ENCODE measurements around the gene MSMO1.
A peak's percentile ranks its signal among the peaks of the same experiment; 100 is the strongest.
"Not testable (repeated sequence)": the region's sequence is repeated elsewhere in the genome, so short reads cannot be mapped to it uniquely, and the experiment has no call there.

The MSMO1 gene

GRCh38 chr4:165336743-165337142 lies 9.3 kb downstream of the MSMO1 start:
- Histone ChIP-seq H3K9me2 (replicated peaks; ENCODE audit: control insufficient read depth, low read length) (no peaks in the 10 kb centered on the region), H3K4me3 (ENCODE audit: low read length) (no peak overlapping the region), H3K27ac (ENCODE audit: low read depth, low read length) (no peak overlapping the region), H3K4me1 (ENCODE audit: control insufficient read depth, low read length) (peaks cover 34% of the 10 kb centered on the region), H3F3A (ENCODE audit: control insufficient read depth, insufficient read depth) (peaks cover 50% of the 10 kb centered on the region), H4K20me1 (ENCODE audit: control insufficient read depth, insufficient read depth, low read depth, low read length) (peaks cover 69% of the 10 kb centered on the region), H3K79me2 (ENCODE audit: control insufficient read depth, low read length) (peaks cover 69% of the 10 kb centered on the region), H3K9me3 (ENCODE audit: control insufficient read depth, insufficient read depth, low read length) (no peaks in the 10 kb centered on the region), H3K36me3 (ENCODE audit: control insufficient read depth, low read length) (peaks cover 100% of the 10 kb centered on the region), H3K27me3 (ENCODE audit: control insufficient read depth, low read length) (no peaks in the 10 kb centered on the region), H3K4me2 (ENCODE audit: low read length) (no peak overlapping the region)
- TF ChIP-seq, protein P1, sequence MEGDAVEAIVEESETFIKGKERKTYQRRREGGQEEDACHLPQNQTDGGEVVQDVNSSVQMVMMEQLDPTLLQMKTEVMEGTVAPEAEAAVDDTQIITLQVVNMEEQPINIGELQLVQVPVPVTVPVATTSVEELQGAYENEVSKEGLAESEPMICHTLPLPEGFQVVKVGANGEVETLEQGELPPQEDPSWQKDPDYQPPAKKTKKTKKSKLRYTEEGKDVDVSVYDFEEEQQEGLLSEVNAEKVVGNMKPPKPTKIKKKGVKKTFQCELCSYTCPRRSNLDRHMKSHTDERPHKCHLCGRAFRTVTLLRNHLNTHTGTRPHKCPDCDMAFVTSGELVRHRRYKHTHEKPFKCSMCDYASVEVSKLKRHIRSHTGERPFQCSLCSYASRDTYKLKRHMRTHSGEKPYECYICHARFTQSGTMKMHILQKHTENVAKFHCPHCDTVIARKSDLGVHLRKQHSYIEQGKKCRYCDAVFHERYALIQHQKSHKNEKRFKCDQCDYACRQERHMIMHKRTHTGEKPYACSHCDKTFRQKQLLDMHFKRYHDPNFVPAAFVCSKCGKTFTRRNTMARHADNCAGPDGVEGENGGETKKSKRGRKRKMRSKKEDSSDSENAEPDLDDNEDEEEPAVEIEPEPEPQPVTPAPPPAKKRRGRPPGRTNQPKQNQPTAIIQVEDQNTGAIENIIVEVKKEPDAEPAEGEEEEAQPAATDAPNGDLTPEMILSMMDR (IDR thresholded peaks at IDR 0.05; ENCODE audit: low read depth, low read length, poor library complexity, severe bottlenecking) = no peak
- no peak for TF ChIP-seq EZH2phosphoT487 (IDR thresholded peaks at IDR 0.05; ENCODE audit: borderline replicate concordance, low read length)

GRCh38 chr4:165342340-165342739 lies 14.9 kb downstream of the MSMO1 start:
- H3K27me3 ChIP-seq (ENCODE audit: control insufficient read depth, low read length); H3K9me2 ChIP-seq (replicated peaks; ENCODE audit: control insufficient read depth, low read length); H3K27ac ChIP-seq (ENCODE audit: low read depth, low read length); H3K4me2 ChIP-seq (ENCODE audit: low read length); H3K9me3 ChIP-seq (ENCODE audit: control insufficient read depth, insufficient read depth, low read length); H3K4me1 ChIP-seq (ENCODE audit: control insufficient read depth, low read length); H3K4me3 ChIP-seq (ENCODE audit: low read length): not testable (repeated sequence)
- peaks cover 21% of the 10 kb centered on the region for H4K20me1 ChIP-seq (ENCODE audit: control insufficient read depth, insufficient read depth, low read depth, low read length)
- H3K79me2 ChIP-seq (ENCODE audit: control insufficient read depth, low read length) = peaks cover 13% of the 10 kb centered on the region
- H3K36me3 ChIP-seq (ENCODE audit: control insufficient read depth, low read length) = peaks cover 64% of the 10 kb centered on the region
- H3F3A ChIP-seq (ENCODE audit: control insufficient read depth, insufficient read depth) = peaks cover 73% of the 10 kb centered on the region

DNA sequence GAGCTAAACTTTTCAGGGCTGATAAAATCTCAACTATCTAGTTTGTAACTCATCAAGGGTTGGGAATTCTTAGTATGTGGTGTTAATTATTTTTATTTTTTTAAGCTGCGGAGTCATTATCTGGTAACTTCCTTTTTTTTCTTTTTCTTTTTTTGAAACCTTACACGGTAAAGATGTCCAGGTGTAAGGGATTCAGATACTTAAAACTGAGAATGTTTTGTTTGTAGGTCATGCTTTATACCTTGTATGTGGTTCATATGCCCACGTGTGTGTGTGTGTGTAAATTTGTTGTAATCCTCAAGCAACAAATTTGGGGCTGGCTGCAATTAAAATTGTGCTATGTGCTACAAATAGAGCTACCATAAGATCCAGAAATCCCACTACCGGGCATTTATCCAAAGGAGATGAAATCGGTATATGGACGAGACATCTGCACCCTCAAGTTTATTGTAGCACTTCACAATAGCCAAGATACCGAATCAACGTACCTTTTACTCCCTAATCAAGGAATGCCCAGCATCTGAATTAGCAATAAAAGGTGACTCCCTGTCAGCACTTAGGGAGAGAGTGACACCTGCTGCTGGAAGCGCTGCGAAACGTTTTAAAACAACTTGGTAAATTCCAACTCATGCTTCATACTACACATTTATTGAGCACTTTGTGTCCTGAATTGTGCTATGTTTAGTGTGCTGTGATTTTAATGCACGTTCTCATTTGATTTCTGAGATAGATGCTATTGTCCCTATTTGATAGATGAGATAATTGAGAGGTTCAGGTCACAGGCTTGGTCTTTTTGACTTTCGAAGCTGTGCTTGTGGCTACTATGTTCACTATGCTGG lies 16.1 kb downstream of the MSMO1 start:
- peaks cover 52% of the 10 kb centered on the region for H3K36me3 ChIP-seq (ENCODE audit: control insufficient read depth, low read length)

More for the DNA sequence above, 16.1 kb downstream of the MSMO1 start:
- Histone ChIP-seq H3K4me1 (ENCODE audit: control insufficient read depth, low read length) (no peaks in the 10 kb centered on the region), H3K4me2 (ENCODE audit: low read length) (no peak overlapping the region), H3K4me3 (ENCODE audit: low read length) (no peak overlapping the region), H4K20me1 (ENCODE audit: control insufficient read depth, insufficient read depth, low read depth, low read length) (peaks cover 18% of the 10 kb centered on the region), H3F3A (ENCODE audit: control insufficient read depth, insufficient read depth) (peaks cover 64% of the 10 kb centered on the region), H3K27me3 (ENCODE audit: control insufficient read depth, low read length) (no peaks in the 10 kb centered on the region), H3K9me2 (replicated peaks; ENCODE audit: control insufficient read depth, low read length) (no peaks in the 10 kb centered on the region), H3K9me3 (ENCODE audit: control insufficient read depth, insufficient read depth, low read length) (no peaks in the 10 kb centered on the region), H3K79me2 (ENCODE audit: control insufficient read depth, low read length) (peaks cover 3% of the 10 kb centered on the region), H3K27ac (ENCODE audit: low read depth, low read length) (no peak overlapping the region)
- no peak for TF ChIP-seq EZH2phosphoT487 (IDR thresholded peaks at IDR 0.05; ENCODE audit: borderline replicate concordance, low read length)
- TF ChIP-seq, protein P1 (IDR thresholded peaks at IDR 0.05; ENCODE audit: low read depth, low read length, poor library complexity, severe bottlenecking) = peak; percentile 33

Measured in DOHH2 (cell line).